ENCODE data around the gene AP2S1.

The AP2S1 gene

DNA sequence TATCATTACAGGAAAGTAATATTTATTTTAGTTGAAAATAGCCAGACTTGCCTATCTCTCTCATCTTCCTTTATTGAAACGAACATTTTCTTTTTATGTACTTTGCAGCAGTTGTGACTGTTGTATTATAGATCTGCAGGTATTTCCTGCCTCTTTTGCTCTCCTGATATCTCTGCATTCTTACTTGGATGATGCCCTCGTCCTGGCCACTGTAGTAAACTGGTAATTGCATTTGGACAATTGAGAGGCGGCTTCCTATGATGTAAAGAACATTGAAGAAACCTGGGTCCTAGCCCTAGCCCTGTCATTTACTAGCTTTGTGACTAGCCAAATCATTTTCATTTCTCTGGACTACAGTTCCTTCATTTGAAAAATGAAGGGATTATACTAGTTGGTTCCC, 16.5 kb upstream of the AP2S1 start:
- H3K4me3 ChIP-seq (ENCODE audit: control insufficient read depth, low read depth, low read length): no peak overlapping the region
- DNase-seq (ENCODE audit: low read depth): no peak
- TF ChIP-seq, protein P1, sequence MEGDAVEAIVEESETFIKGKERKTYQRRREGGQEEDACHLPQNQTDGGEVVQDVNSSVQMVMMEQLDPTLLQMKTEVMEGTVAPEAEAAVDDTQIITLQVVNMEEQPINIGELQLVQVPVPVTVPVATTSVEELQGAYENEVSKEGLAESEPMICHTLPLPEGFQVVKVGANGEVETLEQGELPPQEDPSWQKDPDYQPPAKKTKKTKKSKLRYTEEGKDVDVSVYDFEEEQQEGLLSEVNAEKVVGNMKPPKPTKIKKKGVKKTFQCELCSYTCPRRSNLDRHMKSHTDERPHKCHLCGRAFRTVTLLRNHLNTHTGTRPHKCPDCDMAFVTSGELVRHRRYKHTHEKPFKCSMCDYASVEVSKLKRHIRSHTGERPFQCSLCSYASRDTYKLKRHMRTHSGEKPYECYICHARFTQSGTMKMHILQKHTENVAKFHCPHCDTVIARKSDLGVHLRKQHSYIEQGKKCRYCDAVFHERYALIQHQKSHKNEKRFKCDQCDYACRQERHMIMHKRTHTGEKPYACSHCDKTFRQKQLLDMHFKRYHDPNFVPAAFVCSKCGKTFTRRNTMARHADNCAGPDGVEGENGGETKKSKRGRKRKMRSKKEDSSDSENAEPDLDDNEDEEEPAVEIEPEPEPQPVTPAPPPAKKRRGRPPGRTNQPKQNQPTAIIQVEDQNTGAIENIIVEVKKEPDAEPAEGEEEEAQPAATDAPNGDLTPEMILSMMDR (conservative IDR thresholded peaks at IDR 0.05; ENCODE audit: control insufficient read depth, insufficient read depth, low read depth, low read length): no peak

DNA sequence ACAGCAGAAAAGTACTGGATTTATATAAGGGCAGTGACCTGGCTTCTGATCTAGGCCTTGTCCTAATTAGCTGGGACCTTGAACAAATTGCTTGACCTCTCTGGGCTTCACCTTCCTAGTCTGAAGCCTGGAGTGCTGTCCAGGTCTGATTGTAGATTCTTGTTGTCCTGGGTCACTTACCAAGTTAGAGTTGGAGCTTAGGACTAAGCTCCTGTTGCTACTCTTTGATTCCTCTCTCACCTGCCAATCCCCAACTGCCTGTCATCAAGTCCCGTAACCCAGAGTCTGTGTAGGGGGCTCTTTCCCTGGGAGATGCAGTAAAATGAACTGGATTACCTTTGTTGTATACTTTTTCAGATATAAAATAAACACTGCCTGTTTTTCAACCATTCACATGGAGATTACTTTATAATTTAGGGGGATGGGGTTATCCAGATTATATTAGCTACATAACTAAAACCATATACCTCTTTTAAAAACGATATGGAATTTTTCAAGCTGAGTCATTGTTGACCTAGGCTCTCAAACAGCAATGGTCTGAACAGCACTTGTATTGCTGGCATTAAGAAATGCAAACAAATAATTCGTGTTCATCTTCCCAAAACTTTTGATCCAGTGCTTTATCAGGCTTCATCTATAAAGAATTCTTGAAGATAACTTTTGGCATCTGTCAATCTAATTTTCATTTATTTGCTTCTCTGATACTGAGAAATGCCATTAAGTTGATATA, 15.9 kb upstream of the AP2S1 start:
- peak; percentile 36 for DNase-seq (ENCODE audit: low read depth)
- H3K4me3 ChIP-seq (ENCODE audit: control insufficient read depth, low read depth, low read length): no peak overlapping the region
- TF ChIP-seq, protein P1 (conservative IDR thresholded peaks at IDR 0.05; ENCODE audit: control insufficient read depth, insufficient read depth, low read depth, low read length): no peak

DNA sequence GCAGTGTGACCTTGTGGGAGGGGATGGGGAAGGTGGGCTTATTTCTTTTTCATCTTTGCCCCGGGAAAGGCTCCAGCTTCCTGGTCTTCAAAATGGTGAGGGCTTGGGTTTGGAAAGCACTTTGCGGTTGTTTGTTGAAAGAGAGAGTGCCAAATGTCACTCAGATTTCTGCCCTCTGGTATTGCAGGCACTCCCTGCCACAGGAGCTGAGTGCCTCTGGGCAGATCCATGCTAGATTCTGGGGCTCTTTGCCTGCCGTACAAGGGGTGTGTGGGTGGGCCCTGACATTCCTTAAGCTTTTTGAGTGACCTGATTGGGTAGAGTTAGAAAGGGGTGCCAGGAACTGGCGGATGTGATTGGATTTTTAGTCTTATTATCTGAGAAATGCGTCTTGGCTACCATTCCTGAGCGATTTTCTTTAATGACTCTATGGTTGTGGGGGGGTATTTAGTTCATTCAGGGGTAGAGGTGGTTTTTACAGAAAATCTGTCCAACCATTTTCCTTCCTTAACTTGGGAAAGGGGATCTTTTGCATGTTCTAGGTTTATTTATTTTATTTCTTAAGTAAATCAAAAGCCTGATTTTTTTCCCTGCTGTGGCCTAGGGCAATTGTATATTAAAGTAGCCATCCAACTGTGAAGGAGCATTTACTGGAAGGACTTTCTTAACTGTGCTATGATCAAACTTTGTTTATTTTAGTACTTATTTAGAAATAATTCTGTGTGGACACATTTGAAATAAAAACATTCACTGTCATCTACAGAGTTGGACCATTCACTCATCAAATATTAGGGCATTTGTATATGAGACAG, 13.4 kb upstream of the AP2S1 start:
- TF ChIP-seq, protein P1 (conservative IDR thresholded peaks at IDR 0.05; ENCODE audit: control insufficient read depth, insufficient read depth, low read depth, low read length): no peak
- H3K4me3 ChIP-seq (ENCODE audit: control insufficient read depth, low read depth, low read length): peak overlapping the region; percentile 22
- peak; percentile 48 for DNase-seq (ENCODE audit: low read depth)

DNA sequence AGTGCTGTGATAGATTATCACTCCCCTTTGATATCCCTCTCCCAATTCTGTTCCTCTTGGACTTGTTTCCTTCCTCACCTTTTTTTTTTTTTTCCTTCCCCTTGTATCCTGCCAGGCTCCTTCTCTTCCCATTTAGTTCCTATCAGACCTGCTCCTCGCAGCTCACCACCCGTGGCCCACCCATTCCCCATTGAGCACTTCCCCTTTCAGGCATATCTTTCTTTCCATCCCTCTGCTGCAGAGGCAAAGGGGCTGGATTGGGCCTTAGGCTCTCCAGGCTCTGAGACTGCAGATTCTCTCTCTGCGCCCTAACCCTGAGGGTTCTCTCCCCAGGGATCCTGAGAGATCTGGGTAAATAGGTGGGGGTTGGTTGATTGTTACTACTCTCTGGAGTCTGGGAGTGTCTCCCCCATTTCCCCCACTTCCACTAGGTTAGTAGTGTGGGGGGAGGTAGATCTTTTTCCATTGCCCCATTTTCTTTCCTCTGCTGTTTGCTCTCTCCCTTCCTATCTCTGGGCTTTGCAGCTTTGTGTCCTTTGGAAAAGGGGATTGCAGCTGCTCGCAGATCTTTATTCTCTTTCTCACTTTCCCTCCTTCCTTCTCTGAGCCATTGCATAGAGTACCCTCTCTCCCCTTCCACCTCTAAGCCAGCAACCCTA, 12.5 kb upstream of the AP2S1 start:
- H3K4me3 ChIP-seq (ENCODE audit: control insufficient read depth, low read depth, low read length): peak overlapping the region; percentile 81
- DNase-seq (ENCODE audit: low read depth): no peak
- TF ChIP-seq, protein P1 (conservative IDR thresholded peaks at IDR 0.05; ENCODE audit: control insufficient read depth, insufficient read depth, low read depth, low read length): no peak

DNA sequence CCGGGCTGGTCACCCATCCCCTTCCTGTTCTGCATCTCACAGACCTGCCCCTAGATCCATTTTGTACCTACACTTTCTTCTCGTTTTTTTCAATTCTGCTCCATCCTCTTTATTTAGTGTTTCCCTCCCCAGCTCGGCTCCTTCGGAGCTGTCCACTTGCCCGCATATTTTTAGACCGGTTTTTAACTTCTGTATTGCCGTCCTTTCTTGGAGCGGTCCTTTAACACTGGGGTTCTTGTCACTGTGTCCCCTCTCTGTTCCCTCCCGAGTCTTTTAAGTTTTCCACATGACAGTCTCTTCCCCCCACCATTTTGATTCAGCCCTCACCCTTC, 11.8 kb upstream of the AP2S1 start:
- H3K4me3 ChIP-seq (ENCODE audit: control insufficient read depth, low read depth, low read length): peak overlapping the region; percentile 81
- TF ChIP-seq, protein P1 (conservative IDR thresholded peaks at IDR 0.05; ENCODE audit: control insufficient read depth, insufficient read depth, low read depth, low read length): no peak
- DNase-seq (ENCODE audit: low read depth): no peak

DNA sequence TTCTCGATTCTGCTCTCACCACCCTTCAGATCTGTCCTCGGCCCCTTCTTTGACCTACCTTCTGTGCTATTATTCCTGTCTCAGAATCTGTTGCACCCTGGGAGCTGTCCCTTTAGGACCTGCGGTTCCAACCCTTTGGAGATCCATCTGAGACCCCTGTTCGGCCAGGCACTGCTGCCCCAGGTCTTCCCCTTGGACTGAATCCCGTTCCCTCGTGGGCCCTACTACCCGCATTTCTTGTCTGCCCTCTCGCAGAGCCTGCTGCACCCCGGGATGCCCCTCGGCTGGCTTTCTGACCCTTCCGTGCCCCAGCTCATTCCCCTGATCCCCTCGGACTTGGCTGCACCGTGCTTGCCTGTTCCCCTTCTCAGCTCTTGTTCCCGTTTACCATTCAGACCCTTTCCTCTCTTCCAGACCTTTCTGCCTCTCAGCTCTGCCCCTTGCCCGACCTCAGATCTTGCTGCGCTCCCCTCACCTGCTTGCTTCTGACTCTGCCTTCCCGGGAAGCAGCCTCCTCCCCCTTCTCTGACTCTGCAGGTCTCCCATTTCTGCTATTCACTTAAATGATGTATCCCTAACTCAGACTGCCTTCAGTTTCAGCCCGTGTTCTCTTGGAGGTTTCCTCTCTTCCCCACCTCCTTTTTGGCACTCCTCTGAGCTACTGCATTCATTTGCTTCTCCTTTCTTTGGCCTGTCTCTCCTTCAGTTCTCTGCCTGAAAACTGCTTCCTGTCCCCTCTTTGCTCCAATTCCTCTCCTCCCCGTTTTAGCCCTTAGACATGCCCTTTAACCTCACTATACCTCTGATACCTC, 11.3 kb upstream of the AP2S1 start:
- peak; percentile 24 for DNase-seq (ENCODE audit: low read depth)
- TF ChIP-seq, protein P1 (conservative IDR thresholded peaks at IDR 0.05; ENCODE audit: control insufficient read depth, insufficient read depth, low read depth, low read length): no peak
- peak overlapping the region; percentile 81 for H3K4me3 ChIP-seq (ENCODE audit: control insufficient read depth, low read depth, low read length)
